ENCODE data around the gene GLCCI1. TPM values are rescaled to one million over a fixed set of nuclear protein-coding genes. Genes with fewer than 3 reads are reported as not detected.

Gene GLCCI1
- total and polyA plus RNA-seq, 12 donors, result 0.75 to 13.0 (median 6.6) TPM

GRCh38 chr7:8056439-8056838 lies 87.8 kb downstream of the GLCCI1 start:
- TF ChIP-seq CTCF (IDR thresholded peaks at IDR 0.05), result no peak
- intact Hi-C loops (cut with DNase I), result no loop called here

GRCh38 chr7:8057566-8057965 lies 89.0 kb downstream of the GLCCI1 start:
- 98 to 100% methylated on average over 1 of the region's 1 CpG for WGBS, 2 donors
- Histone ChIP-seq H3K4me3 (no peak overlapping the region), H3K27ac (no peak overlapping the region), H3K4me1 (no peaks in the 10 kb centered on the region), H3K9me3 (peaks cover 0 to 2% (median 0%) of the 10 kb centered on the region in 11 donors), H3K27me3 (no peaks in the 10 kb centered on the region), H3K36me3 (peaks cover 0 to 50% (median 0%) of the 10 kb centered on the region in 9 donors)
- no peak for TF ChIP-seq CTCF (IDR thresholded peaks at IDR 0.05)
- DNase-seq (no peak), ATAC-seq (no peak)
- intact Hi-C loops (cut with DNase I), result no loop called here

More at GRCh38 chr7:8056439-8056838, 87.8 kb downstream of the GLCCI1 start:
- no peak overlapping the region for H3K27ac ChIP-seq
- no peak for DNase-seq
- H3K4me3 ChIP-seq, result no peak overlapping the region
- peaks cover 0 to 1% (median 0%) of the 10 kb centered on the region in 9 donors for H3K4me1 ChIP-seq
- ATAC-seq, result no peak
- H3K27me3 ChIP-seq, result no peaks in the 10 kb centered on the region
- H3K9me3 ChIP-seq, result no peaks in the 10 kb centered on the region
- H3K36me3 ChIP-seq, result peaks cover 0 to 43% (median 0%) of the 10 kb centered on the region in 9 donors

GRCh38 chr7:8058322-8058721 lies 89.7 kb downstream of the GLCCI1 start:
- peaks cover 0 to 6% (median 0%) of the 10 kb centered on the region in 11 donors for H3K9me3 ChIP-seq
- peaks cover 0 to 55% (median 0%) of the 10 kb centered on the region in 9 donors for H3K36me3 ChIP-seq
- no peak for TF ChIP-seq CTCF (IDR thresholded peaks at IDR 0.05)
- H3K27me3 ChIP-seq, result no peaks in the 10 kb centered on the region
- H3K4me3 ChIP-seq, result no peak overlapping the region
- DNase-seq (no peak), ATAC-seq (no peak)
- intact Hi-C loops (cut with DNase I), result no loop called here
- no peak overlapping the region for H3K27ac ChIP-seq
- H3K4me1 ChIP-seq, result no peaks in the 10 kb centered on the region

GRCh38 chr7:8058852-8059251 lies 90.3 kb downstream of the GLCCI1 start:
- H3K4me3 ChIP-seq, result no peak overlapping the region
- no peak for TF ChIP-seq CTCF (IDR thresholded peaks at IDR 0.05)
- H3K27ac ChIP-seq, result no peak overlapping the region
- intact Hi-C loops (cut with DNase I), result no loop called here
- H3K9me3 ChIP-seq, result peaks cover 0 to 6% (median 0%) of the 10 kb centered on the region in 11 donors
- no peaks in the 10 kb centered on the region for H3K27me3 ChIP-seq
- no peak for DNase-seq
- no peak for ATAC-seq
- 87 to 90% methylated on average over 4 of the region's 4 CpGs for WGBS, 2 donors
- H3K36me3 ChIP-seq, result peaks cover 0 to 55% (median 0%) of the 10 kb centered on the region in 9 donors
- H3K4me1 ChIP-seq, result no peaks in the 10 kb centered on the region

Measured in heart right ventricle (tissue), 16 donors.